Heart left ventricle (tissue), 16 donors: Measurements from ENCODE around the gene OPRL1. TPM values are rescaled to one million over a fixed set of nuclear protein-coding genes. Genes with fewer than 3 reads are reported as not detected.

Experiments used
- ATAC-seq, 4 donors: fragments of 200-7000 bp; cut with Tn5 transposase; one replicate each; pipeline ENCODE4 v1.9.1; 2020 to 2022; ENCODE audit warnings: moderate library complexity in 4 of 4, mild to moderate bottlenecking in 3 of 4, moderate number of reproducible peaks in 1 of 4
- DNase-seq, 5 donors: peaks; one replicate each; pipeline ENCODE4 v3.0.0-alpha.2; 2020
- H3K27ac ChIP-seq, 12 donors: fragments of 200-600 bp; sonication (generic) in 4 of 12; one replicate each; pipeline versions ENCODE4 v1.5.0 to v1.8.0; 2016 to 2022; ENCODE audit warnings: mild to moderate bottlenecking in 2 of 12
- H3K27me3 ChIP-seq, 9 donors: fragments of 200-600 bp; sonication (generic) in 2 of 9; one replicate each; pipeline versions ENCODE4 v1.5.1 to v1.8.0; 2016 to 2022; ENCODE audit warnings: mild to moderate bottlenecking in 3 of 9
- H3K36me3 ChIP-seq, 9 donors: fragments of 200-600 bp; sonication (generic) in 2 of 9; one replicate each; pipeline versions ENCODE4 v1.5.0 to v1.8.0; 2018 to 2022; ENCODE audit warnings: mild to moderate bottlenecking in 2 of 9
- H3K4me1 ChIP-seq, 12 donors: fragments of 200-600 bp; sonication (generic) in 4 of 12; one replicate each; pipeline versions ENCODE4 v1.5.0 to v1.8.0; 2016 to 2022; ENCODE audit warnings: mild to moderate bottlenecking in 3 of 12
- H3K4me3 ChIP-seq, 12 donors: fragments of 200-600 bp; sonication (generic) in 4 of 12; one replicate each; pipeline versions ENCODE4 v1.5.0 to v1.8.0; 2017 to 2022; ENCODE audit warnings: mild to moderate bottlenecking in 9 of 12, moderate library complexity in 4 of 12
- H3K9me3 ChIP-seq, 12 donors: fragments of 200-600 bp; sonication (generic) in 4 of 12; one replicate each; pipeline versions ENCODE4 v1.5.0 to v1.8.0; 2016 to 2022; ENCODE audit warnings: mild to moderate bottlenecking in 1 of 12
- CTCF ChIP-seq, 12 donors: fragments of 200-600 bp; sonication (generic) in 4 of 12; IDR thresholded peaks; one replicate each; pipeline versions ENCODE4 v1.5.0 to v1.8.0; 2018 to 2022; ENCODE audit warnings: antibody characterized with exemption in 12 of 12, mild to moderate bottlenecking in 5 of 12
- POLR2A ChIP-seq, 2 donors: fragments of 450-650 bp; IDR thresholded peaks; one replicate each; pipeline ENCODE4 v1.6.1; 2017; ENCODE audit warnings: antibody characterized with exemption in 2 of 2, mild to moderate bottlenecking in 2 of 2, moderate library complexity in 2 of 2
- WGBS, 4 donors: extraction: QIAGEN DNeasy Blood & Tissue Kit in 2 of 4; methylation state at CpG; one replicate each; pipeline versions ENCODE4 v1.1.5 to v1.1.7; 2013 to 2018; 5-methylcytosine and 5-hydroxymethylcytosine counted together
- intact Hi-C, 10 donors: fragments of 100-400 bp; cut with DNase I; formaldehyde crosslinking; loops; one replicate each; pipeline versions ENCODE4 v1.11.1 to v1.14.2; 2022
- polyA plus RNA-seq, 2 donors: library from polyadenylated mRNA; stranded (reverse); fragments of 200-250 nt; gene quantifications; one replicate each; pipeline ENCODE4 v1.2.3, GENCODE V29; 2013
- total RNA-seq, 9 donors: library from RNA; depleted of rRNA in 2 of 9; stranded (reverse); fragments of >200 nt in 2 of 9; fragmentation: NEBNext Ultra II Directional in 3 of 9; extraction: Animal tissue kit (Norgen Biotek cat#: 25700) in 3 of 9; gene quantifications; one replicate each; pipeline versions ENCODE4 v1.1.0 to v1.2.4, GENCODE V29; 2016 to 2023
- donor health status: ischemic (EF 13 %, LVEDD 7.1; RV severe dilation, severe dysfunction).
- donor health status: healthy with polysubstance abuse.
- donor health status: DM: no; HTN: yes; CAD: no.
- donor health status: DM: no; HTN: no; CAD: no.
- donor health status: ischemic (EF 25% LVEDD 6.9; RV normal size, moderate dysfunction).
- donor health status: ischemic (EF 25% LVEDD 5.7; RV mildly dilated, moderate dysfunction).
- donor health status: healthy.
- donor health status: DM: yes; HTN: yes; CAD: no.
- donor health status: ischemic (EF 35%, LVEDD 5.7; RV mildly dilated, moderate dysfunction).
- donor health status: nonischemic (EF 11% LVEDD 7.7; RV severe dilation, severe dysfunction).
- donor health status: DM: yes; HTN: yes; CAD: no.
- donor health status: PGD.
- donor health status: ischemic (EF 29% LVEDD 5.4; RV normal size, mild dysfunction).
- donor health status: nonischemic (EF 23%, LVEDD 6.1; RV moderate dilation, normal function).

OPRL1 gene
- total and polyA plus RNA-seq, 11 donors: 0.18 to 1.9 (median 0.54) TPM

- TF ChIP-seq POLR2A (IDR thresholded peaks at IDR 0.05) (no peak), CTCF (IDR thresholded peaks at IDR 0.05) (no peak)
- peaks cover 3 to 24% (median 18%) of the 10 kb centered on the region in 9 donors for H3K27me3 ChIP-seq
- H3K4me1 ChIP-seq: peaks cover 2 to 51% (median 27%) of the 10 kb centered on the region in 12 donors
- peak overlapping the region in 1 of 12 donors; percentile 28 for H3K27ac ChIP-seq
- no peak for DNase-seq
- no peaks in the 10 kb centered on the region for H3K36me3 ChIP-seq
- peak overlapping the region in 10 of 12 donors; percentile 35 to 68 (median 59) for H3K4me3 ChIP-seq
- no peak for ATAC-seq
- H3K9me3 ChIP-seq: no peaks in the 10 kb centered on the region
- 27 to 43% (median 31%) methylated on average over 9 to 13 of the region's 13 CpGs for WGBS, 4 donors
- intact Hi-C loops: loop anchor here in 7 of 10 donors (1.0 to 5.0 kb wide), 5 partner anchors 37 to 174 kb away; partner anchors contain the start of gene PCMTD2 (in 1 of the 7)
Measured at GRCh38 chr20:64082820-64083377, 3.0 kb downstream of the OPRL1 start.

- Histone ChIP-seq H3K4me3 (peak overlapping the region; percentile 26 to 68 (median 59)), H3K4me1 (peaks cover 2 to 46% (median 23%) of the 10 kb centered on the region in 12 donors), H3K27me3 (peaks cover 3 to 24% (median 18%) of the 10 kb centered on the region in 9 donors), H3K27ac (peak overlapping the region in 1 of 12 donors; percentile 28), H3K36me3 (no peaks in the 10 kb centered on the region), H3K9me3 (no peaks in the 10 kb centered on the region)
- 1 to 4% (median 1%) methylated on average over 22 to 52 of the region's 52 CpGs for WGBS, 4 donors
- ATAC-seq: peak in 3 of 4 donors; percentile 59 to 62 (median 61)
- TF ChIP-seq POLR2A (IDR thresholded peaks at IDR 0.05): no peak
- TF ChIP-seq CTCF (IDR thresholded peaks at IDR 0.05): peak; percentile 46 to 80 (median 68)
- intact Hi-C loops: loop anchor here in 7 of 10 donors (1.0 to 5.0 kb wide), 5 partner anchors 37 to 174 kb away; partner anchors contain the start of gene PCMTD2 (in 1 of the 7)
- DNase-seq: peak; percentile 70 to 88 (median 79)
Measured at GRCh38 chr20:64083378-64083803, 3.5 kb downstream of the OPRL1 start.

GRCh38 chr20:64083804-64084684, 4.2 kb downstream of the OPRL1 start, which contains the start of gene LKAAEAR1:
LKAAEAR1 (minus strand) TSS chr20:64084398; CDS start chr20:64084219, 179 bp downstream.
- intact Hi-C loops: loop anchor here in 7 of 10 donors (1.0 to 5.0 kb wide), 5 partner anchors 36 to 173 kb away; partner anchors contain the start of gene PCMTD2 (in 1 of the 7)

More at GRCh38 chr20:64083804-64084684, 4.2 kb downstream of the OPRL1 start, which contains the start of gene LKAAEAR1:
- TF ChIP-seq CTCF (IDR thresholded peaks at IDR 0.05) (no peak), POLR2A (IDR thresholded peaks at IDR 0.05) (no peak)
- DNase-seq (no peak), ATAC-seq (no peak)
- peak within 1 kb of the TSS in 1 of 12 donors; percentile 28 for H3K27ac ChIP-seq
- H3K4me3 ChIP-seq: peak within 1 kb of the TSS; percentile 26 to 68 (median 59)
- H3K36me3 ChIP-seq: no peaks in the 10 kb centered on the region
- 2 to 6% (median 3%) methylated on average over 32 to 86 of the region's 86 CpGs for WGBS, 4 donors
- H3K9me3 ChIP-seq: no peaks in the 10 kb centered on the region
- H3K4me1 ChIP-seq: peaks cover 2 to 39% (median 17%) of the 10 kb centered on the region in 12 donors
- H3K27me3 ChIP-seq: peaks cover 3 to 24% (median 18%) of the 10 kb centered on the region in 9 donors
